ENCODE data around the gene MAGED1. TPM values are rescaled to one million over a fixed set of nuclear protein-coding genes. Genes with fewer than 3 reads are reported as not detected.
"Not testable (repeated sequence)": the region's sequence is repeated elsewhere in the genome, so short reads cannot be mapped to it uniquely, and the experiment has no call there.

The MAGED1 gene
- total RNA-seq, 2 experiments from 2014 or later: 42.7 to 43.1 TPM

- H3K4me1 Mint-ChIP-seq (ENCODE audit: low read depth): peaks cover 2% of the 10 kb centered on the region
- CTCF ChIA-PET: no interaction called here
- H3K27ac Mint-ChIP-seq: no peak overlapping the region
- H3K4me3 Mint-ChIP-seq: no peak overlapping the region
- no peaks in the 10 kb centered on the region for H3K9me3 Mint-ChIP-seq
- POLR2A ChIA-PET: no interaction called here
- no peak for DNase-seq
- H3K27me3 Mint-ChIP-seq: no peaks in the 10 kb centered on the region
- H3K36me3 Mint-ChIP-seq: peaks cover 9% of the 10 kb centered on the region
- intact Hi-C loops (cut with micrococcal nuclease): no loop called here
These were observed 9.2 kb downstream of the MAGED1 start for GRCh38 chrX:51902510-51903050.

- H3K4me3 Mint-ChIP-seq; H3K36me3 Mint-ChIP-seq; H3K4me1 Mint-ChIP-seq (ENCODE audit: low read depth); intact Hi-C loops (cut with micrococcal nuclease); CTCF ChIA-PET; POLR2A ChIA-PET; DNase-seq; H3K9me3 Mint-ChIP-seq; H3K27me3 Mint-ChIP-seq; H3K27ac Mint-ChIP-seq: not testable (repeated sequence)
These were observed 11.7 kb downstream of the MAGED1 start for GRCh38 chrX:51905152-51905551.

- H3K9me3 Mint-ChIP-seq: no peaks in the 10 kb centered on the region
- no peaks in the 10 kb centered on the region for H3K27me3 Mint-ChIP-seq
- intact Hi-C loops (cut with micrococcal nuclease): no loop called here
- DNase-seq: no peak
- H3K36me3 Mint-ChIP-seq: peaks cover 7% of the 10 kb centered on the region
- ChIA-PET CTCF (no interaction called here), POLR2A (no interaction called here)
- H3K4me1 Mint-ChIP-seq (ENCODE audit: low read depth): peaks cover 2% of the 10 kb centered on the region
- H3K4me3 Mint-ChIP-seq: no peak overlapping the region
- no peak overlapping the region for H3K27ac Mint-ChIP-seq
These were observed 12.3 kb downstream of the MAGED1 start for GRCh38 chrX:51905711-51906110.

- H3K4me3 Mint-ChIP-seq: no peak overlapping the region
- no peaks in the 10 kb centered on the region for H3K4me1 Mint-ChIP-seq (ENCODE audit: low read depth)
- no peak overlapping the region for H3K27ac Mint-ChIP-seq
- DNase-seq: no peak
- CTCF ChIA-PET: no interaction called here
- POLR2A ChIA-PET: no interaction called here
- H3K27me3 Mint-ChIP-seq: peaks cover 6% of the 10 kb centered on the region
- peaks cover 3% of the 10 kb centered on the region for H3K36me3 Mint-ChIP-seq
- intact Hi-C loops (cut with micrococcal nuclease): no loop called here
- peaks cover 7% of the 10 kb centered on the region for H3K9me3 Mint-ChIP-seq
These were observed 24.2 kb downstream of the MAGED1 start for GRCh38 chrX:51917604-51918003.

- no peak overlapping the region for H3K27ac Mint-ChIP-seq
- intact Hi-C loops (cut with micrococcal nuclease): no loop called here
- peaks cover 5% of the 10 kb centered on the region for H3K27me3 Mint-ChIP-seq
These were observed 29.1 kb downstream of the MAGED1 start for GRCh38 chrX:51922561-51922960.

GRCh38 chrX:51931566-51932150, 38.2 kb downstream of the MAGED1 start:
- ChIA-PET POLR2A (no interaction called here), CTCF (no interaction called here)
- Mint-ChIP-seq H3K27me3 (peaks cover 9% of the 10 kb centered on the region), H3K27ac (no peak overlapping the region), H3K9me3 (no peaks in the 10 kb centered on the region), H3K36me3 (no peaks in the 10 kb centered on the region), H3K4me1 (ENCODE audit: low read depth) (no peaks in the 10 kb centered on the region), H3K4me3 (no peak overlapping the region)
- no peak for DNase-seq
- intact Hi-C loops (cut with micrococcal nuclease): no loop called here

More at GRCh38 chrX:51922561-51922960, 29.1 kb downstream of the MAGED1 start:
- Mint-ChIP-seq H3K9me3 (no peaks in the 10 kb centered on the region), H3K4me3 (no peak overlapping the region), H3K36me3 (no peaks in the 10 kb centered on the region), H3K4me1 (ENCODE audit: low read depth) (no peaks in the 10 kb centered on the region)
- CTCF ChIA-PET: no interaction called here
- DNase-seq: no peak
- POLR2A ChIA-PET: no interaction called here

Other genes starting within 250 kb of the MAGED1 start
- gene CENPVL2, start 210.8 kb upstream of the MAGED1 start, total RNA-seq: not detected
- gene CENPVL1, start 183.1 kb upstream of the MAGED1 start, total RNA-seq: not detected
- gene GSPT2, start 150.2 kb upstream of the MAGED1 start, total RNA-seq: 1 to 10 TPM; 8.8 to 9.0 TPM
- 1 to 10 TPM; 1.9 to 2.0 TPM for gene MAGED4B, start 175.6 kb downstream of the MAGED1 start, total RNA-seq